ENCODE measurements around the gene HMMR. TPM values are rescaled to one million over a fixed set of nuclear protein-coding genes. Genes with fewer than 3 reads are reported as not detected.

Gene HMMR
- total RNA-seq, 1 donor from 2014 or later: 38.5 TPM

- TF ChIP-seq, protein P1, sequence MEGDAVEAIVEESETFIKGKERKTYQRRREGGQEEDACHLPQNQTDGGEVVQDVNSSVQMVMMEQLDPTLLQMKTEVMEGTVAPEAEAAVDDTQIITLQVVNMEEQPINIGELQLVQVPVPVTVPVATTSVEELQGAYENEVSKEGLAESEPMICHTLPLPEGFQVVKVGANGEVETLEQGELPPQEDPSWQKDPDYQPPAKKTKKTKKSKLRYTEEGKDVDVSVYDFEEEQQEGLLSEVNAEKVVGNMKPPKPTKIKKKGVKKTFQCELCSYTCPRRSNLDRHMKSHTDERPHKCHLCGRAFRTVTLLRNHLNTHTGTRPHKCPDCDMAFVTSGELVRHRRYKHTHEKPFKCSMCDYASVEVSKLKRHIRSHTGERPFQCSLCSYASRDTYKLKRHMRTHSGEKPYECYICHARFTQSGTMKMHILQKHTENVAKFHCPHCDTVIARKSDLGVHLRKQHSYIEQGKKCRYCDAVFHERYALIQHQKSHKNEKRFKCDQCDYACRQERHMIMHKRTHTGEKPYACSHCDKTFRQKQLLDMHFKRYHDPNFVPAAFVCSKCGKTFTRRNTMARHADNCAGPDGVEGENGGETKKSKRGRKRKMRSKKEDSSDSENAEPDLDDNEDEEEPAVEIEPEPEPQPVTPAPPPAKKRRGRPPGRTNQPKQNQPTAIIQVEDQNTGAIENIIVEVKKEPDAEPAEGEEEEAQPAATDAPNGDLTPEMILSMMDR (conservative IDR thresholded peaks at IDR 0.05): no peak
- no peaks in the 10 kb centered on the region for H3K4me1 Mint-ChIP-seq
- no peaks in the 10 kb centered on the region for H3K36me3 Mint-ChIP-seq (ENCODE audit: low read depth)
- no peak overlapping the region for H3K27ac Mint-ChIP-seq (ENCODE audit: unreplicated experiment)
- no peak overlapping the region for H3K4me3 Mint-ChIP-seq
- no peak for DNase-seq (ENCODE audit: low read depth, low spot score)
- no peaks in the 10 kb centered on the region for H3K9me3 Mint-ChIP-seq
- H3K27me3 Mint-ChIP-seq (ENCODE audit: low read depth): peaks cover 9% of the 10 kb centered on the region
Observed at GRCh38 chr5:163540696-163541095, 80.3 kb downstream of the HMMR start.

Other genes starting within 250 kb of the HMMR start
- gene CCNG1, start 23.0 kb upstream of the HMMR start, total RNA-seq: 194 and 202 TPM in 2 replicates
- 40.7 and 43.7 TPM in 2 replicates for gene NUDCD2, start 530 bp upstream of the HMMR start, total RNA-seq
- gene MAT2B, start 45.0 kb downstream of the HMMR start, total RNA-seq: 79.1 and 79.7 TPM in 2 replicates

Measured in neural crest cell (in vitro differentiated cells).